AG04449 (cell line): Measurements from ENCODE around the gene PPP2R3B.
A peak's percentile ranks its signal among the peaks of the same experiment; 100 is the strongest.
"Not testable (repeated sequence)": the region's sequence is repeated elsewhere in the genome, so short reads cannot be mapped to it uniquely, and the experiment has no call there.

Source experiments
- CTCF ChIA-PET: fragments of 350-600 bp; formaldehyde crosslinking; extraction: SDS; loops from one replicate; lab custom pipeline; 2021; ENCODE audit warnings: antibody characterized with exemption; lab: Yijun Ruan, JAX
- POLR2A ChIA-PET: fragments of 400-600, 350-600 bp; formaldehyde crosslinking; extraction: SDS; loops from one replicate; lab custom pipeline; 2020; ENCODE audit warnings: antibody characterized with exemption, inconsistent platforms; lab: Yijun Ruan, JAX
- DNase-seq: peaks from one replicate; pipeline ENCODE4 v3.0.0-alpha.2; 2010; ENCODE audit warnings: low read depth, low spot score
- H3K4me3 ChIP-seq: 2 replicates; pipeline ENCODE4 v1.5.1; 2011; ENCODE audit warnings: low read depth, mild to moderate bottlenecking, control low read depth, low read length
- CTCF ChIP-seq: IDR thresholded peaks from one replicate; pipeline ENCODE4 v1.5.1; 2011; ENCODE audit warnings: mild to moderate bottlenecking, moderate library complexity, low read length, control low read depth, inconsistent platforms; ENCODE audit not compliant: insufficient read depth; ENCODE audit errors: missing control alignments

The PPP2R3B gene

GRCh38 chrX:386768-387575 is at the start of gene PPP2R3B:
Gene PPP2R3B (minus strand): TSS chrX:386907. CDS start chrX:386691, 216 bp downstream.
- CTCF ChIA-PET, result no interaction called here
- DNase-seq, result peak; percentile 79

GRCh38 chrX:435536-436122 is 48.9 kb upstream of the PPP2R3B start:
- POLR2A ChIA-PET, result no interaction called here
- DNase-seq, result no peak
- H3K4me3 ChIP-seq, result no peak overlapping the region
- CTCF ChIA-PET, result no interaction called here
- TF ChIP-seq CTCF, result no peak

More at GRCh38 chrX:386768-387575, at the start of gene PPP2R3B:
- TF ChIP-seq CTCF, result no peak
- H3K4me3 ChIP-seq, result peak within 1 kb of the TSS; percentile 93
- POLR2A ChIA-PET, result no interaction called here

- no peak overlapping the region for H3K4me3 ChIP-seq
- CTCF ChIA-PET, result no interaction called here
- DNase-seq, result no peak
- TF ChIP-seq CTCF, result no peak
- POLR2A ChIA-PET, result no interaction called here
These were observed 48.2 kb upstream of the PPP2R3B start for GRCh38 chrX:434946-435345.

- no peak for TF ChIP-seq CTCF
- ChIA-PET POLR2A (no interaction called here), CTCF (no interaction called here)
- no peak for DNase-seq
- H3K4me3 ChIP-seq, result no peak overlapping the region
These were observed 47.1 kb upstream of the PPP2R3B start for GRCh38 chrX:433771-434170.

GRCh38 chrX:432666-433065 is 46.0 kb upstream of the PPP2R3B start:
- DNase-seq, CTCF ChIA-PET, POLR2A ChIA-PET, H3K4me3 ChIP-seq: not testable (repeated sequence)

- no peak overlapping the region for H3K4me3 ChIP-seq
- TF ChIP-seq CTCF, result no peak
- CTCF ChIA-PET, result no interaction called here
- no peak for DNase-seq
- POLR2A ChIA-PET, result no interaction called here
These were observed 44.9 kb upstream of the PPP2R3B start for GRCh38 chrX:431492-432111.
